Ovary (tissue), 3 donors: ENCODE results near the gene PRXL2B.

ENCODE experiments used
- CTCF ChIP-seq, 3 donors: fragments of 450-650 bp in 2 of 3; fragments of 200-600 bp in 1 of 3; IDR thresholded peaks; one replicate each; pipeline versions ENCODE4 v1.5.1 to v1.8.0; 2016 to 2022; ENCODE audit warnings: antibody characterized with exemption in 3 of 3, mild to moderate bottlenecking in 1 of 3
- POLR2A ChIP-seq: fragments of 450-650 bp; IDR thresholded peaks from one replicate; pipeline ENCODE4 v1.6.1; 2017; ENCODE audit warnings: antibody characterized with exemption, mild to moderate bottlenecking, moderate library complexity
- donor health status: DM: no; HTN: no; CAD: no.

- TF ChIP-seq CTCF (IDR thresholded peaks at IDR 0.05) (no peak), POLR2A (no peak)
Measured at GRCh38 chr1:2612591-2613365, 26.2 kb downstream of the PRXL2B start.
